ENCODE results near the gene PPOX. TPM values are rescaled to one million over a fixed set of nuclear protein-coding genes. Genes with fewer than 3 reads are reported as not detected.

The PPOX gene
- polyA plus RNA-seq, 1 experiment, result 29.7 TPM

DNA sequence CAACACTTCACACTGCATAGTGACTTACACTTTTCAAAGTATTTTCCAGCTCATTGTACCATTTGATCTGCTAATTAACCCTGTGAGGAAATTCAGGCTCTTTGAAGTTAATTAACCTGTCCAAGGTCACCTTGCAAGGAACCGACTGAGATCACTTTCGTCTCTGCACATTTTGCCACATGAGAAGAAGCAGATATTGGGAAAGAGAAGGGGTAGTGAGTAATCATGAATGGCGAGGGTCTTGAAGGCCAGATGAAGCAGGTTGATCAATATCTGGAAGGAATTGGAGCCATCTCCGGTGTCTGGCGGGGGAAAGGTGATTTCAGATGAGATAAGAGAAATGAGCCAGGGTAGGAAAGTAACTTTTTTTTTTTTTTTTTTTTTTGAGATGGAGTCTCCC lies 53.8 kb downstream of the PPOX start:
- POLR2A ChIA-PET, result no interaction called here
- Histone ChIP-seq H3K36me3 (ENCODE audit: control insufficient read depth, insufficient read depth, low read length) (peaks cover 3% of the 10 kb centered on the region), H3K27me3 (ENCODE audit: control insufficient read depth, insufficient read depth, low read length) (no peaks in the 10 kb centered on the region), H3K4me3 (ENCODE audit: low read depth, low read length) (no peak overlapping the region)
- TF ChIP-seq, protein P1, sequence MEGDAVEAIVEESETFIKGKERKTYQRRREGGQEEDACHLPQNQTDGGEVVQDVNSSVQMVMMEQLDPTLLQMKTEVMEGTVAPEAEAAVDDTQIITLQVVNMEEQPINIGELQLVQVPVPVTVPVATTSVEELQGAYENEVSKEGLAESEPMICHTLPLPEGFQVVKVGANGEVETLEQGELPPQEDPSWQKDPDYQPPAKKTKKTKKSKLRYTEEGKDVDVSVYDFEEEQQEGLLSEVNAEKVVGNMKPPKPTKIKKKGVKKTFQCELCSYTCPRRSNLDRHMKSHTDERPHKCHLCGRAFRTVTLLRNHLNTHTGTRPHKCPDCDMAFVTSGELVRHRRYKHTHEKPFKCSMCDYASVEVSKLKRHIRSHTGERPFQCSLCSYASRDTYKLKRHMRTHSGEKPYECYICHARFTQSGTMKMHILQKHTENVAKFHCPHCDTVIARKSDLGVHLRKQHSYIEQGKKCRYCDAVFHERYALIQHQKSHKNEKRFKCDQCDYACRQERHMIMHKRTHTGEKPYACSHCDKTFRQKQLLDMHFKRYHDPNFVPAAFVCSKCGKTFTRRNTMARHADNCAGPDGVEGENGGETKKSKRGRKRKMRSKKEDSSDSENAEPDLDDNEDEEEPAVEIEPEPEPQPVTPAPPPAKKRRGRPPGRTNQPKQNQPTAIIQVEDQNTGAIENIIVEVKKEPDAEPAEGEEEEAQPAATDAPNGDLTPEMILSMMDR (IDR thresholded peaks at IDR 0.05; ENCODE audit: insufficient read depth, low read depth, low read length), result no peak
- no peak for DNase-seq (ENCODE audit: low read depth)
- CTCF ChIA-PET, result interaction anchor here (0.8 to 2.9 kb wide), 7 partner anchors 9 to 162 kb away, joined by 3 to 20 read pairs (median 3); no protein-coding TSS in a partner anchor

Small RNA genes lying within 50 kb of the gene (small RNA-seq; reads per million reads assigned to genes)
- gene RF01225 (ENCODE audit: insufficient read length, low read depth, low replicate concordance), result not detected

Other genes with a start within 250 kb of the PPOX start
- not detected in 2 replicates for gene ITLN2, start 211.6 kb upstream of the PPOX start, polyA plus RNA-seq (2011; rRNA removed)
- gene F11R, start 145.3 kb upstream of the PPOX start, polyA plus RNA-seq (2011; rRNA removed), result 1.3 and 1.8 TPM in 2 replicates
- gene TSTD1, start 127.5 kb upstream of the PPOX start, polyA plus RNA-seq (2011; rRNA removed), result 0.22 and 0.26 TPM in 2 replicates
- 33.0 and 40.4 TPM in 2 replicates for gene USF1, start 120.4 kb upstream of the PPOX start, polyA plus RNA-seq (2011; rRNA removed)
- gene ARHGAP30, start 96.5 kb upstream of the PPOX start, polyA plus RNA-seq (2011; rRNA removed), result not detected in 2 replicates
- 0.05 TPM in 1 of 2 replicates, not detected in the other for gene NECTIN4, start 76.9 kb upstream of the PPOX start, polyA plus RNA-seq (2011; rRNA removed)
- gene KLHDC9, start 68.1 kb upstream of the PPOX start, polyA plus RNA-seq (2011; rRNA removed), result 3.9 and 5.8 TPM in 2 replicates
- gene PFDN2, start 48.4 kb upstream of the PPOX start, polyA plus RNA-seq (2011; rRNA removed), result 32.9 and 66.0 TPM in 2 replicates
- gene NIT1, start 48.3 kb upstream of the PPOX start, polyA plus RNA-seq (2011; rRNA removed), result 24.2 and 36.7 TPM in 2 replicates
- gene DEDD, start 33.8 kb upstream of the PPOX start, polyA plus RNA-seq (2011; rRNA removed), result 46.4 and 74.0 TPM in 2 replicates
- 89.4 and 134 TPM in 2 replicates for gene UFC1, start 12.4 kb upstream of the PPOX start, polyA plus RNA-seq (2011; rRNA removed)
- 13.5 and 19.3 TPM in 2 replicates for gene USP21, start 6.9 kb upstream of the PPOX start, polyA plus RNA-seq (2011; rRNA removed)
- gene B4GALT3, start 11.1 kb downstream of the PPOX start, polyA plus RNA-seq (2011; rRNA removed), result 24.7 and 39.0 TPM in 2 replicates
- gene ADAMTS4, start 32.6 kb downstream of the PPOX start, polyA plus RNA-seq (2011; rRNA removed), result 0.99 and 1.3 TPM in 2 replicates
- 129 TPM in 2 replicates for gene NDUFS2, start 35.9 kb downstream of the PPOX start, polyA plus RNA-seq (2011; rRNA removed)
- gene FCER1G, start 48.9 kb downstream of the PPOX start, polyA plus RNA-seq (2011; rRNA removed), result 0.38 and 0.47 TPM in 2 replicates
- not detected in 2 replicates for gene APOA2, start 57.2 kb downstream of the PPOX start, polyA plus RNA-seq (2011; rRNA removed)
- gene TOMM40L, start 59.6 kb downstream of the PPOX start, polyA plus RNA-seq (2011; rRNA removed), result 9.6 and 13.1 TPM in 2 replicates
- not detected in 2 replicates for gene NR1I3, start 71.8 kb downstream of the PPOX start, polyA plus RNA-seq (2011; rRNA removed)
- gene PCP4L1, start 92.3 kb downstream of the PPOX start, polyA plus RNA-seq (2011; rRNA removed), result not detected in 2 replicates
- gene MPZ, start 143.5 kb downstream of the PPOX start, polyA plus RNA-seq (2011; rRNA removed), result 0.42 and 0.69 TPM in 2 replicates
- 275 and 315 TPM in 2 replicates for gene SDHC, start 148.0 kb downstream of the PPOX start, polyA plus RNA-seq (2011; rRNA removed)
- not detected in 2 replicates for gene CFAP126, start 201.4 kb downstream of the PPOX start, polyA plus RNA-seq (2011; rRNA removed)